HL-60/S4 treated with retinoic acid at 250 ng/mL for 4 days and 3 days (cell line): ENCODE measurements around the gene SPATA31E1.
"Not testable (repeated sequence)": the region's sequence is repeated elsewhere in the genome, so short reads cannot be mapped to it uniquely, and the experiment has no call there.

Experiments
- in situ Hi-C: fragments of 300-500 bp; cut with MboI; formaldehyde crosslinking; loops from 2 replicates; pipeline ENCODE4 v1.7.0; 2022; ENCODE audit warnings: low sequenced_read_pairs

The SPATA31E1 gene

DNA sequence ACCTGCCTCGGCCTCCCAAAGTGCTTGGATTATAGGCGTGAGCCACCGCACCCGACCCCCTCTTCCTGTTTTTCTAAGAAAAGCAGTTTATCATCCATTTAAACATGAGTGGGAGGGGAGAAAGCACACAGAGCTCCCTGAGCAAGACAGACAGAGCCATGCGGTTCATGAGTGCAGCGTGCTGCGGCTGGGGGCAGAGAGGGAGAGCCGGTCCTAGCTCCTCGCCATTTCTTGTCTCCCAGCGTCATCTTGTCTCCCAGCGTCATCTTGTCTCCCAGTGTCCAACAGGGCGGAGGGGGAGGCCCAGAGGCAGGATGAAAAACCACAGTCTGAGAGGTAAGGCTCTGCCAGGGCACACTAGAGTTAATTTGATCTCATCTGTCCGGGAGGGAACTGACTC, 36.3 kb downstream of the SPATA31E1 start:
- in situ Hi-C loops: not testable (repeated sequence)

GRCh38 chr9:87921561-87921960, 38.9 kb downstream of the SPATA31E1 start:
- in situ Hi-C loops: not testable (repeated sequence)

- in situ Hi-C loops: not testable (repeated sequence)
Measured at GRCh38 chr9:87923012-87923411, 40.3 kb downstream of the SPATA31E1 start.

DNA sequence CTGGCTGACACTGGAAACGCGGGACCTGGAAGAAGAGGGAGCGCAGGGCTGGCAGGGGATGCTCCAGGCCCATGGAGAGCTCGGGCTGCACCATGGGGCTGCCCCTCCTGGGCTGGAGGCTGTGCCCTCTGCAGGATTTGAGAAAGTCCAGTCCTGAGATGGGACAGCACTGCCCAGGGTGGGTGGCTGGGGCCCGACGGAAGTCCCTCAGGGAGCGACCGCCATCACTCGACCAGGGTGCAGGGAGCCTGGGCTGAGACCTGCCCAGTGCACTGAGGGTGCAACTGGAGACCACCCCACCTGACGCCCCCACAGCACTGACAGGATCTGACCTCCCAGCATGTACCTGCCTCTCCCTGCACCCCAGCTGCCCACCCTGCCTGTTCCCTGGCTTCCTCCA, 42.2 kb downstream of the SPATA31E1 start:
- in situ Hi-C loops: not testable (repeated sequence)

- in situ Hi-C loops: not testable (repeated sequence)
Measured at GRCh38 chr9:87929152-87929551, 46.5 kb downstream of the SPATA31E1 start.

DNA sequence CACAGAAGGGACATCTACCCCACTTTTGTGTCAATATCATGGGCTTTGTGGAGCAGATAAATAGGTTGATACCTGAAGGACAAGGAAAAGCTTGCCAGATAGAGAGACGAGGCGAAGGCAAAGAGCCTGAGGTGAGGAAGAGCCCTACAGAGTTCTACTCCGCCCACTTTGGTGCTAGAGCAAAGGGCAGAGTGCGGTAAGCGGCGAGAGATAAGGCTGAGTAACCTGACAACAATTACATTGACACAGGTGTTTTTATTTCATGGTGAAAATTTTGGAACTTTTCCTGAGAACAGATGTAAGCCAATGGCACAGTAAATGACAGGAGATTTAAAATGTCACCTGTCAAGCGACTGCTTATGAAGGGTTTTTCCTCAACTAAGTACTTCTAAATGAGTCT, 51.8 kb downstream of the SPATA31E1 start:
- in situ Hi-C loops: not testable (repeated sequence)

DNA sequence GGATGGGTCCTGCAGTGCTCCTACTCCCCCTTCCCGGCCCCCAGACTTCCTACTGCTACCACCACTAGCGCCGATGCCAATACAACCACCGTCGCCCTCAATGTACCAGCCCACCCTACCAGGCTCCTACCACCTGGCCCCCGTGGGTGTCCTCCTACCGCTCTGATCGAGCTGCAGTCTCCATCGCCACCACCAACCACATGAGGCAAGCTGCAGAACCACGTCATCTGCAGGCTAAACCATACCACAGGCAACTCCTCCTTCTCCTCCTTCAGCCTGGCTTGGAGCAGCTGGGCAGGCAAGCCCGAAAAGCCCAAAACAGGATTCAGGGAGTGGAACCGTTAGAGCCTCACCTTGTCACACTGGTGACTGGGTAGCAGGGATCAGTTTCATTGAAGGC, 54.7 kb downstream of the SPATA31E1 start:
- in situ Hi-C loops: not testable (repeated sequence)

DNA sequence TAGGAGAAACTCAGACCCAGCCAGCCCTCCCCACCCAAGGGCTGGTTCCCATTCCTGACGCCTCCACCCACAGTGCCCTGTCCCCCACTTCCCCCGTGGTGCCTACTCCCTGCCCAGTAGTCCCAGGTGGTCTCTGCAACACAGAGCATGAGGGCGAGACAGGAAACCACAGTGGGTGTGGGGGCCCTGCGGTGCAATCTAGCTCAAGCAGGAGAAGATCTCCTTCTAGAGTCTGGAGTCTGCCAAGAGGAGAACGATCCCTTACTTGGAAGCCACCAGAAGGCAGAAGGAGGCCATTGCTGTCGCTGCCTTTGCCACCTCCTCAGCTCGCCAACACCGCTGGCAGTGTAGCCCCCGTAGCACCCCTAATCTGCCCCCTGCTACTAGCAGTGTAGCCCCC, 55.2 kb downstream of the SPATA31E1 start:
- in situ Hi-C loops: not testable (repeated sequence)

DNA sequence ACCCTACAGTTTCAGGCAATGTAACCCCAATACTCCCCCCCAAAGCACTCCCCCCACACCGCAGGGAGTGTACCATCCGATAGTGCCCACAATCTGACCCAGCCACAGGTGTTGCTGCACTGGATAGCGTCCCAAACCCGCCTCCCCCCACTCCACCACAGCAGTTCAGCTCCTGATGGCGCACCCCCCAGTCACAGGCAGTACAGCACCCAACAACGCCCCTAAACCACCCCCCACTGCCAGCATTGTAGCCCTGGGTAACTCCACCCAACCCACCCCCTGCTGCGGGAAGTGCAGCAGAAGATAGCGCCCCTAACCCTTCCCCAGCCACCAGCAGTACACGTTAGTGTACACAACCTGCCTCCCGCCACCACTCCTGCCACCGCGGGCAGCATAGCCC, 55.7 kb downstream of the SPATA31E1 start:
- in situ Hi-C loops: not testable (repeated sequence)
